ENCODE data around the gene SLC39A2.
"Not testable (repeated sequence)": the region's sequence is repeated elsewhere in the genome, so short reads cannot be mapped to it uniquely, and the experiment has no call there.

- not testable (repeated sequence) for TF ChIP-seq CTCF (IDR thresholded peaks at IDR 0.05 in 2 of 3, conservative IDR thresholded peaks at IDR 0.05 in 1 of 3; ENCODE audit: borderline replicate concordance in 1 of 3, insufficient read depth in 1 of 3, low read depth in 2 of 3, low read length in 2 of 3); YY1 (IDR thresholded peaks at IDR 0.05; ENCODE audit: extremely low read depth, insufficient replicate concordance, low read depth, low read length); ZFX (IDR thresholded peaks at IDR 0.05); POLR2A (IDR thresholded peaks at IDR 0.05; ENCODE audit: borderline replicate concordance, extremely low read depth, insufficient read depth, insufficient read length); MAX (IDR thresholded peaks at IDR 0.05); RAD21 (IDR thresholded peaks at IDR 0.05; ENCODE audit: low read depth); JUND (IDR thresholded peaks at IDR 0.05); POLR2AphosphoS5 (IDR thresholded peaks at IDR 0.05; ENCODE audit: low read depth, low read length)
Measured at GRCh38 chr14:21040941-21041340, 41.8 kb downstream of the SLC39A2 start.
